H9 (cell line): ENCODE measurements around the gene FAM3A. TPM values are rescaled to one million over a fixed set of nuclear protein-coding genes. Genes with fewer than 3 reads are reported as not detected.
A peak's percentile ranks its signal among the peaks of the same experiment; 100 is the strongest.

Source experiments
- DNase-seq: peaks from one replicate; pipeline ENCODE4 v3.0.0-alpha.2; 2017
- H2AFZ ChIP-seq: one replicate; pipeline ENCODE4 v1.6.1; 2013; ENCODE audit warnings: mild to moderate bottlenecking, low read length, control low read depth, moderate library complexity
- H2AK5ac ChIP-seq: 2 replicates; pipeline ENCODE4 v1.6.1; 2013; ENCODE audit warnings: low read length, control low read depth, mixed read lengths; ENCODE audit not compliant: insufficient read length
- H2BK120ac ChIP-seq: one replicate; pipeline ENCODE4 v1.6.1; 2013; ENCODE audit warnings: low read depth, mild to moderate bottlenecking, low read length, control low read depth, inconsistent platforms; ENCODE audit not compliant: poor library complexity, severe bottlenecking
- H2BK12ac ChIP-seq: 2 replicates; pipeline ENCODE4 v1.6.1; 2013; ENCODE audit warnings: low read length, control low read depth, mixed read lengths, low read depth; ENCODE audit not compliant: insufficient read length
- H2BK15ac ChIP-seq: 2 replicates; pipeline ENCODE4 v1.6.1; 2013; ENCODE audit warnings: low read depth, low read length, control low read depth
- H2BK20ac ChIP-seq: one replicate; pipeline ENCODE4 v1.6.1; 2013; ENCODE audit warnings: low read depth, mild to moderate bottlenecking, low read length, control low read depth, inconsistent platforms; ENCODE audit not compliant: poor library complexity, severe bottlenecking
- H2BK5ac ChIP-seq: 2 replicates; pipeline ENCODE4 v1.6.1; 2013; ENCODE audit warnings: low read length, control low read depth, mixed read lengths; ENCODE audit not compliant: insufficient read length
- H3K14ac ChIP-seq: 2 replicates; pipeline ENCODE4 v1.6.1; 2013; ENCODE audit warnings: low read length, control low read depth; ENCODE audit not compliant: insufficient read depth
- H3K18ac ChIP-seq: 2 replicates; pipeline ENCODE4 v1.6.1; 2013; ENCODE audit warnings: low read depth, mild to moderate bottlenecking, mixed read lengths, low read length, control low read depth; ENCODE audit not compliant: insufficient read length
- H3K23ac ChIP-seq: 2 replicates; pipeline ENCODE4 v1.6.1; 2013; ENCODE audit warnings: low read length, control low read depth, mixed read lengths, low read depth; ENCODE audit not compliant: insufficient read length
- H3K23me2 ChIP-seq: 2 replicates; pipeline ENCODE4 v1.6.1; 2013; ENCODE audit warnings: low read depth, mild to moderate bottlenecking, mixed read lengths, low read length, control low read depth; ENCODE audit not compliant: insufficient read length, poor library complexity, severe bottlenecking
- H3K27ac ChIP-seq: 2 replicates; pipeline ENCODE4 v1.5.1; 2013; ENCODE audit warnings: low read length, control low read depth, mixed read lengths, low read depth; ENCODE audit not compliant: insufficient read length
- H3K27me3 ChIP-seq: 2 replicates; pipeline ENCODE4 v1.6.1; 2013; ENCODE audit warnings: low read length, control low read depth, inconsistent platforms; ENCODE audit not compliant: insufficient read depth
- H3K4ac ChIP-seq: 2 replicates; pipeline ENCODE4 v1.6.1; 2013; ENCODE audit warnings: low read depth, mild to moderate bottlenecking, control low read depth, inconsistent platforms, low read length, moderate library complexity
- H3K4me1 ChIP-seq: 2 replicates; pipeline ENCODE4 v1.6.1; 2013; ENCODE audit warnings: low read length, control low read depth, inconsistent platforms; ENCODE audit not compliant: insufficient read depth
- H3K4me2 ChIP-seq: 2 replicates; pipeline ENCODE4 v1.6.1; 2013; ENCODE audit warnings: low read length, control low read depth, mixed read lengths; ENCODE audit not compliant: insufficient read length, insufficient read depth
- H3K56ac ChIP-seq: 2 replicates; pipeline ENCODE4 v1.6.1; 2013; ENCODE audit warnings: low read depth, mild to moderate bottlenecking, mixed read lengths, low read length, control low read depth; ENCODE audit not compliant: insufficient read length
- H3K79me1 ChIP-seq: 2 replicates; pipeline ENCODE4 v1.6.1; 2013; ENCODE audit warnings: low read depth, mild to moderate bottlenecking, moderate library complexity, low read length, control low read depth, inconsistent platforms; ENCODE audit not compliant: insufficient read depth, poor library complexity, severe bottlenecking
- H3K79me2 ChIP-seq: 2 replicates; pipeline ENCODE4 v1.6.1; 2013; ENCODE audit warnings: low read length, control low read depth, inconsistent platforms; ENCODE audit not compliant: insufficient read depth
- H3K9ac ChIP-seq: 2 replicates; pipeline ENCODE4 v1.6.1; 2013; ENCODE audit warnings: low read length, control low read depth, mixed read lengths; ENCODE audit not compliant: insufficient read length; ENCODE audit errors: extremely low read depth
- H3K9me3 ChIP-seq: one replicate; pipeline ENCODE4 v1.6.1; 2013; ENCODE audit warnings: low read depth, low read length, inconsistent platforms; ENCODE audit not compliant: control insufficient read depth
- H3T11ph ChIP-seq: one replicate; pipeline ENCODE4 v1.6.1; 2013; ENCODE audit warnings: mild to moderate bottlenecking, low read length, control low read depth, inconsistent platforms
- H4K20me1 ChIP-seq: one replicate; pipeline ENCODE4 v1.6.1; 2013; ENCODE audit not compliant: control insufficient read depth, insufficient read length, insufficient read depth
- H4K5ac ChIP-seq: 2 replicates; pipeline ENCODE4 v1.6.1; 2013; ENCODE audit warnings: low read depth, mild to moderate bottlenecking, mixed read lengths, low read length, control low read depth; ENCODE audit not compliant: insufficient read length
- H4K8ac ChIP-seq: replicated peaks from 2 replicates; pipeline ENCODE4 v1.6.1; 2013; ENCODE audit warnings: low read length, control low read depth, mixed read lengths, low read depth; ENCODE audit not compliant: insufficient read length
- H4K91ac ChIP-seq: 2 replicates; pipeline ENCODE4 v1.6.1; 2013; ENCODE audit warnings: low read depth, mild to moderate bottlenecking, moderate library complexity, mixed read lengths, low read length, control low read depth; ENCODE audit not compliant: insufficient read length
- H3K27ac Mint-ChIP-seq, 3 experiments: 2 replicates in 2 of 3; 3 replicates in 1 of 3; pipeline ENCODE4 v1.8.0; 2020 to 2021; ENCODE audit warnings: mixed read lengths in 3 of 3, mild to moderate bottlenecking in 1 of 3, moderate library complexity in 1 of 3
- H3K27me3 Mint-ChIP-seq: 2 replicates; pipeline ENCODE4 v1.8.0; 2021; ENCODE audit warnings: low read depth, mild to moderate bottlenecking, moderate library complexity, mixed read lengths
- H3K36me3 Mint-ChIP-seq, 3 experiments: 2 replicates in 2 of 3; 3 replicates in 1 of 3; pipeline ENCODE4 v1.8.0; 2020 to 2021; ENCODE audit warnings: low read depth in 3 of 3, mixed read lengths in 3 of 3; ENCODE audit not compliant: insufficient read depth in 1 of 3
- H3K4me1 Mint-ChIP-seq, 2 experiments: 2 replicates each; pipeline ENCODE4 v1.8.0; 2020; ENCODE audit warnings: mixed read lengths in 2 of 2
- H3K4me3 Mint-ChIP-seq, 2 experiments: 2 replicates in 1 of 2; 3 replicates in 1 of 2; pipeline ENCODE4 v1.8.0; 2020 to 2021; ENCODE audit warnings: mild to moderate bottlenecking in 2 of 2, mixed read lengths in 2 of 2, moderate library complexity in 1 of 2
- H3K9me3 Mint-ChIP-seq, 2 experiments: 2 replicates in 1 of 2; 3 replicates in 1 of 2; pipeline ENCODE4 v1.8.0; 2020; ENCODE audit warnings: mild to moderate bottlenecking in 2 of 2, mixed read lengths in 2 of 2, moderate library complexity in 1 of 2
- WGBS: extraction: QIAGEN DNeasy Blood & Tissue Kit; methylation state at CpG from one replicate; pipeline ENCODE4 v1.1.7; 2013; ENCODE audit warnings: missing lambda C conversion rate, low lambda C conversion rate, mixed read lengths; ENCODE audit not compliant: insufficient read length; ENCODE audit errors: extremely low coverage; 5-methylcytosine and 5-hydroxymethylcytosine counted together
- total RNA-seq: library from RNA; stranded (reverse); gene quantifications from 2 replicates; pipeline ENCODE4 v1.2.1, GENCODE V29; 2021
- TF ChIP-seq, protein P1 (sequence below): fragments of 200-600 bp; sonication (generic); conservative IDR thresholded peaks from 3 replicates; pipeline ENCODE4 v1.8.0; 2021; ENCODE audit warnings: antibody characterized with exemption, mild to moderate bottlenecking

Gene FAM3A
- total RNA-seq, 1 experiment from 2014 or later = 22.8 TPM

DNA sequence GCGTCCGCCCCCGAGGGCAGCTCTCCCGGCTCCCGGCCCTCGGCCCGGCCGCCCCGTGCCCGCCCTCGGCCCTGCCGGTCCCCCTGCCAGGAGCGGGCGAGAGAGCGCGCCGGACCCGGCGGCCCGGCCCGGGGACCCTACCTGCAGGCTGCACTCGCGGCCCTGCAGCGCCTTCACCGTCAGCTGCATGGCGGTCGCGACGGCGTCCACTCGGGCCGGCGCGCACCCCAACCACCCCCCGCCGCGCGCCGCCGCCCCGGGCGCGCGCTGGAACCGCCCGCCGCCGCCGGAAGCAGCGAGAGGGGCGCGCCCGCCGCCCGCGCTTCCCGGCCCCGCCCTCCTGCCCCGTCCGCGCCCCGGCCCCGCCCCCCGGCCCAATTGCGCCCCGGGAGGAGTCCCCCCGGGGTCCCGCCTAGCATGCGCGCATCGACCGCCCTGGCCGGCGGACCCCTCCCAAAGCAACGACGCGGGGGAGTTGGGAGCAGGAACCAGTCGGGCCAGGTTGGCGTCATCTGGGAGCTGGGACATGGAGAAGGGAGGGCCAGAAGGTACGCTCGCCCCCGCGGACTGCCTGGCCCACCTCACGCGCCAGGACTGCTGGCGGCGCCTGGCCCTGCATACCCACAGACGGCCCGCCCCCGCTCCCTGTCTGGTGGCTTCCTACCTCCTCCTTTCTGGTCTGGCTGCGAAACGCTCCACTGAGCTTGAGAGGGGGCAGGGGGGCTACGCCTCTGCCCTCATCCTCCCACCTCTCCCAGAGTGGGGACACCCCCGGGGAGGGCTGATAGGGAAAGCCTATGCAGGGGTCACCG, 29.4 kb downstream of the FAM3A start, which contains the start of gene UBL4A:
Gene UBL4A (minus strand): TSS at position 220 of the 812 bp plus-strand sequence. CDS start 31 bp downstream, at position 189.
- DNase-seq = peak; percentile 47
- Histone ChIP-seq H2AK5ac (no peak within 1 kb of the TSS), H4K8ac (no peak within 1 kb of the TSS), H3K23ac (no peak within 1 kb of the TSS), H3K79me2 (no peaks in the 10 kb centered on the region), H3K9me3 (peaks cover 52% of the 10 kb centered on the region), H3K4me2 (peak within 1 kb of the TSS; percentile 20), H3K9ac (no peak within 1 kb of the TSS), H4K5ac (no peak within 1 kb of the TSS), H4K91ac (no peak within 1 kb of the TSS), H3T11ph (no peak within 1 kb of the TSS), H2BK12ac (no peak within 1 kb of the TSS), H2BK120ac (no peak within 1 kb of the TSS), H3K4me1 (no peaks in the 10 kb centered on the region; the same call in 1 of the 2 replicates), H3K56ac (no peak within 1 kb of the TSS), H2AFZ (no peak within 1 kb of the TSS), H3K18ac (no peak within 1 kb of the TSS), H2BK15ac (no peak within 1 kb of the TSS), H4K20me1 (no peaks in the 10 kb centered on the region), H3K79me1 (no peaks in the 10 kb centered on the region), H2BK20ac (no peak within 1 kb of the TSS), H3K27ac (no peak within 1 kb of the TSS), H3K14ac (no peak within 1 kb of the TSS), H3K27me3 (no peaks in the 10 kb centered on the region), H3K23me2 (no peaks in the 10 kb centered on the region), H3K4ac (no peak within 1 kb of the TSS), H2BK5ac (no peak within 1 kb of the TSS)
- Mint-ChIP-seq H3K36me3 (peaks cover 3 to 28% (median 22%) of the 10 kb centered on the region in 3 experiments; a peak in 6 of 7 replicates), H3K27me3 (peaks cover 3% of the 10 kb centered on the region), H3K27ac (no peak within 1 kb of the TSS), H3K9me3 (peaks cover 73 to 80% of the 10 kb centered on the region in 2 experiments), H3K4me1 (peaks cover 6 to 18% of the 10 kb centered on the region in 2 experiments; a peak in 3 of 4 replicates), H3K4me3 (peak within 1 kb of the TSS; percentile 62 to 78)
- no CpG with 5 or more reads among the region's 95 CpGs for WGBS
- TF ChIP-seq, protein P1, sequence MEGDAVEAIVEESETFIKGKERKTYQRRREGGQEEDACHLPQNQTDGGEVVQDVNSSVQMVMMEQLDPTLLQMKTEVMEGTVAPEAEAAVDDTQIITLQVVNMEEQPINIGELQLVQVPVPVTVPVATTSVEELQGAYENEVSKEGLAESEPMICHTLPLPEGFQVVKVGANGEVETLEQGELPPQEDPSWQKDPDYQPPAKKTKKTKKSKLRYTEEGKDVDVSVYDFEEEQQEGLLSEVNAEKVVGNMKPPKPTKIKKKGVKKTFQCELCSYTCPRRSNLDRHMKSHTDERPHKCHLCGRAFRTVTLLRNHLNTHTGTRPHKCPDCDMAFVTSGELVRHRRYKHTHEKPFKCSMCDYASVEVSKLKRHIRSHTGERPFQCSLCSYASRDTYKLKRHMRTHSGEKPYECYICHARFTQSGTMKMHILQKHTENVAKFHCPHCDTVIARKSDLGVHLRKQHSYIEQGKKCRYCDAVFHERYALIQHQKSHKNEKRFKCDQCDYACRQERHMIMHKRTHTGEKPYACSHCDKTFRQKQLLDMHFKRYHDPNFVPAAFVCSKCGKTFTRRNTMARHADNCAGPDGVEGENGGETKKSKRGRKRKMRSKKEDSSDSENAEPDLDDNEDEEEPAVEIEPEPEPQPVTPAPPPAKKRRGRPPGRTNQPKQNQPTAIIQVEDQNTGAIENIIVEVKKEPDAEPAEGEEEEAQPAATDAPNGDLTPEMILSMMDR = no peak
